Stimulated activated CD4-positive, alpha-beta T cell treated with anti-CD3 and anti-CD28 coated beads, TNF-alpha, amount 100 ng/mL, for 1 hour (primary cell): Measurements from ENCODE around the gene TRAPPC6A.

Experiments used
- DNase-seq, 3 donors: peaks; one replicate each; pipeline ENCODE4 v3.0.0-alpha.2; 2020; ENCODE audit warnings: low read depth in 3 of 3, low spot score in 1 of 3

TRAPPC6A gene

DNA sequence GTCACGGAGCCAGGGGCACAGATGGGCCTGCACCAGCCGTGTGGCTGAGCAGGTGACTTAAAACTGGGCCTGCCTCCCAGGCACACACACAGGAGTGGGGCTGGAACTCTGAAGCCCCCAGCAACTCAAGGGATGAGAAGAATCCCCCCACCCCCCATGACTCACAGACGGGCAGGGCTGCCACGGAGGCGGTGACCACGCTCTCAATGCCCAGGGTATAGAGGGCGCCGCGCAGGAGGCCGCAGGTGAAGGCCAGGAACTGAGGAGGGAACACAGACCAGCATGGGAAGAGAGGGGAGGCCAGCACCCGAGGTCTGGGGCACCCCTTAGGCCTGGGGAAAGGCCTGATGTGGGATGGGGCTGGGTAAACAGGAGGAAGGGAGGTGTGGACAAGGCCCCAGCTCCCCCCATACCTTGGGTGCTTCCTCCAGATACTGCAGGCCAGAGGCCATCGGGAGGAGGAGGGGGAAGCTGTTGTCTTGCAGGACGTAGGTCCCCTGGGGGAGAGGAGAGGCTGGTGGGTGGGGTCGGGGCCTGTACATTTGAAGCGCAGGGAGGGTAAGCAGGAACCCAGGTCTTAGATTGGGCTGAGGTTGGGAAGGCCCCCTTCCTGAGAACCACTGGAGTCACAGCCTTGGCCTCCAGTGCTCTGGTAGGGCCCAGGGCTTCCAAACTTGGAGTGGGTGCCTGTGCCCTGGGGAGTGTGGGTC lies 14.1 kb downstream of the TRAPPC6A start:
- DNase-seq: no peak

GRCh38 chr19:45163156-45163555 lies 14.9 kb downstream of the TRAPPC6A start:
- DNase-seq: no peak

DNA sequence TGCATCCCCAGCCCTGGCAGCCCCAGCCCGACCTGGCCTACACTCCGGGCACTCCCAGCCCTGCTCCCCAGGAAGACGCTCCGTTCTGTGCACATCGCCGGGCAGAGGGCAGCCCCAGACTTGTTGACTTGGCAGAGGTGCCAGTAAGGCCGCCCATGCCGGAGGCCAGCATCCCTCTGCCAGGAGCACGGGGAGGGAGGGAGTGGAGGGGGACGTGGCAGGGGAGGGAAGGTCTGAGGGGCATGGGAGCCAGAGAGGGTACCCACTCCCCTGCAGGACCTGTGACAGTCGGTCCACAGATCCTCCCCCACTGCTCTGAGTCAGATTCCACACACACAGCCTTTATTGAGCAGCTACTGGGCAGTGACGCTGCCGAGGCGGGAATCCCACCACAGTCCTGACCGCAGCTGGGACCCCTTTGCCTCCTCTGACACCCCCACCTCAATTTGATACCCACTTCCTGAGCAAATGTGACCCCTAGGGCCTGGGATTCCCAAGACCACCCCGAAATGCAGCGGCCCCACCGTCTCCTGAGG lies 15.4 kb downstream of the TRAPPC6A start:
- no peak for DNase-seq

GRCh38 chr19:45161738-45162607 lies 16.1 kb downstream of the TRAPPC6A start:
- no peak for DNase-seq

GRCh38 chr19:45160870-45161737 lies 16.9 kb downstream of the TRAPPC6A start, which contains the start of gene NKPD1:
NKPD1 (minus strand) TSS chr19:45160982; CDS start chr19:45160150, 832 bp downstream.
- DNase-seq: no peak

- DNase-seq: no peak
Observed at GRCh38 chr19:45159971-45160324, 18.1 kb downstream of the TRAPPC6A start.

- no peak for DNase-seq
Observed at GRCh38 chr19:45159210-45159970, 18.6 kb downstream of the TRAPPC6A start.

GRCh38 chr19:45158503-45159209 lies 19.4 kb downstream of the TRAPPC6A start:
- no peak for DNase-seq

DNA sequence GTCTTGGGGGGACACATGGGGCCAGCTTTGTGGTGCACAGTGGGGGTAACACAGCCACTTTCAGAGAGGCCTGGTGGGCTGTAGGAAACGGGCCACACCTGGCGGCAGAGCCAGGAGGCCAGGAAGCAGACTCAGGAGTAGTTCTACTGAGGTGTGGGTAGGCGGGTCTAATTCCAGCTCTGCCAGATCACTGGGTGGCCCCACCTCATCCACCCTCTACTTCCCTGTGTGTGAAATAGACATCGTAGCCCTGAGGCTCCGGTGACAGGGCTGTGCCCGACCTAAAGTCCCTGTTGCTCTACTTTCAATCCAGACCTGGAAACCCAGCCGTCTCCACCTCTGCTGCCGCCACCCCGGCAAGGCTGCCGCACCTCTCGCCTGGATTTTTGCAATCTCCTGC lies 21.3 kb downstream of the TRAPPC6A start:
- DNase-seq: no peak

- DNase-seq: no peak
Observed at GRCh38 chr19:45156011-45156630, 21.9 kb downstream of the TRAPPC6A start.

GRCh38 chr19:45154064-45154827 lies 23.8 kb downstream of the TRAPPC6A start:
- no peak for DNase-seq

- DNase-seq: no peak
Observed at GRCh38 chr19:45153339-45154063, 24.5 kb downstream of the TRAPPC6A start.

DNA sequence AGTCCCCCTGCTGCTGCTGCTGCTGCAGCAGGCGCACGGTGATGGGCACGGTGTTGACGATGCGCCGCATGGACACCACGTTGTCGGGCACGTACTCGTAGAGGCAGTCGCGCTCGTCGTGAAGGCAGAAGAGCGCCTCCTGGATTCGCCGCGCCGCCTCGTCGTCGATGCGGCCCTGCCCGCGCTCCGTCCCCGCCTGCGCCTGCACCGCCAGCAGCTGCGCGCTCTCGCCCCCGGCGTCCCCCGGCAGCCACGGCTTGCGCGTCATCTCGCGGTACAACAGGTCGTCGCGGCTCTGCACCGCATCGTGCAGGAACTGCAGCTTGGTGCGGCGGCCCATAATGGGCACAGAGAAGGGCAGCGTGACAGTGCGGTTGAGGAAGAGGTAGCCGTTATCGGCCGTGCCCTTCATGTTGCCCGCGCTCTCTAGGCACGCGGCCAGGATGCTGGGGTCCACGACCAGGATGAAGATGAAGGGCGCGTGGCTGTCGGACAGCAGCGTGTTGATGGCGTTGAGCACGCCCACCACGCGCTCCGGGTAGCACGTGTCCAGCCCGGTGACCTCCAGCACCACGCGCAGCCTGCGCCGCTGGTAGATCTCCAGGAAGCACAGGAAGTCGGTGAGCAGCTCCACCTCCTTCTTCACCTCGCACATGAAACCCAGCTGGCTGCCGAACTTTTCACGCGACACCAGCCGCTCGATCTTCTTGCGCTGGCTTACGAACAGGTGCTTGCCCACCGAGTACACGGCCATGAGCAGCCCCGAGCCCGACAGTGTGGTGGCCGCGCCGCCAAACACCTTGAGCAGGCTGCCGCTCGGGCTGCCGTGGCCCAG lies 25.3 kb downstream of the TRAPPC6A start:
- DNase-seq: peak in 1 of 3 donors; percentile 22

DNA sequence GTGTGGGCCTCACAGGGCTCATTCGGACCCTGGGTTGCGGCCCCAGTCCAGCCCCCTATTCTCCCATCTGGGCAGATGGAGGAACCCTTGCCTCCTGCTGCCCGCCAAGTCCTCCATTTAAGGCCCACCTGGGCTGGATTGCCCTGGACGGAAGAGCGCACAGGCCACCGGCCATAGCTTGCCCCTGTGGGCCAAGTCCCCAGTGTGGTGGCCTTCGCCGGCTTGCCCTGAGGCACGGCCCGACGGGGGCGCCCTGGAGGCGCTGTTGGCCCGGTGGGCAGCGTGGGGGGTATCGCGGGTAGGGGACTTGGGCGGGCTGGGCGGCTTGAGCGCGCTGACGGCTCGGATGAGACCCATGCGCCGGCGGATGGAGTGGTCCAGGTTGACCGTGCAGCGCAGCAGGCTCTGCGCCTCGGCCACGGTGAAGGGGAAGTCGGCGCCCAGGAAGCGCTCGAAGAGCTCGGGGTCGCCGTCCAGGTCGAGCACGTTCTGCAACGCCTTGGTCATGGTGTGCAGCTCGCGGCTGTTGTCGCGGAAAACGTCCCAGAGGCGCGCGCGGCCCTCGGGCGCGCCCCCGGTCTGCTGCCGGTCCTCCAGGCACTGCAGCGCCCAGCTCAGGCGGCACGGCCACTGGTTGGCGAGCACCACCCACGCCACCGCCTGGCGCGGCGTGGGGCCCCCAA lies 26.1 kb downstream of the TRAPPC6A start:
- no peak for DNase-seq

DNA sequence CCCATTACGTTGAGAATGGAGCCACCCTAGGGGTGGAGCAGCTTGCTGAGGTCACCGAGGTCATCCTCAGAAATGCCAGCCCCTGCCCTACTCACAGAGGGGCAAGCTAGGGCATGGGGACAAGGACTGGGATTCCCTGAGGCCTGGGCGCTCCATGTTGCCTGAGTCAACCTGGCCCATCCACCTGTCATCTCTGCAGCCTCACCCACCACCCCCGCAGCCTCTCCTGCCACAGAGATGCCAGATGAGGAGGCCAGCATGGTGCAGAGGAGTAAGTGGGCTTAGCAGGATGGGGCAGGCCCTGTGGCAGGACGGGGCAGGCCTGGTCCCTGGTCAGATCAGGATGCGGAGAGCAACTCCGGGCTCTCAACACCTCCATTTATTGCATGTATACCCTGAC lies 26.7 kb downstream of the TRAPPC6A start:
- no peak for DNase-seq

GRCh38 chr19:45150751-45151281 lies 27.2 kb downstream of the TRAPPC6A start:
- DNase-seq: no peak
